CD4-positive, alpha-beta memory T cell (primary cell): Measurements from ENCODE around the gene ERFE. TPM values are rescaled to one million over a fixed set of nuclear protein-coding genes. Genes with fewer than 3 reads are reported as not detected.

Source experiments
- polyA plus RNA-seq, 2 donors: library from polyadenylated mRNA; unstranded; fragments of 300-500 nt; fragmentation: Illumina TruSeq; gene quantifications; one replicate each; pipeline ENCODE4 v1.2.3, GENCODE V29; 2021
- total RNA-seq, 2 experiments: library from RNA; stranded (reverse); gene quantifications; one replicate each; pipeline ENCODE4 v1.2.3, GENCODE V29; 2021

ERFE gene
- total and polyA plus RNA-seq, 4 experiments from 2014 or later, result not detected

Other genes starting within 250 kb of the ERFE start
- gene UBE2F, start 192.0 kb upstream of the ERFE start, total RNA-seq, result 10 to 100 TPM; 35.7 to 39.3 TPM
- 100 to 1,000 TPM in 1 of 2 donors, 10 to 100 TPM in 1; 82.4 to 116 TPM for gene UBE2F, start 192.0 kb upstream of the ERFE start, polyA plus RNA-seq
- gene SCLY, start 98.0 kb upstream of the ERFE start, total RNA-seq, result 10 to 100 TPM; 35.9 to 37.9 TPM
- 10 to 100 TPM; 17.7 to 18.9 TPM for gene SCLY, start 98.0 kb upstream of the ERFE start, polyA plus RNA-seq
- under 1 TPM; 0.28 to 0.41 TPM for gene ESPNL, start 58.6 kb upstream of the ERFE start, total RNA-seq
- not detected for gene ESPNL, start 58.6 kb upstream of the ERFE start, polyA plus RNA-seq
- gene KLHL30, start 20.3 kb upstream of the ERFE start, total RNA-seq, result not detected
- not detected for gene KLHL30, start 20.3 kb upstream of the ERFE start, polyA plus RNA-seq
- 10 to 100 TPM; 78.2 to 87.8 TPM for gene ILKAP, start 44.7 kb downstream of the ERFE start, total RNA-seq
- gene ILKAP, start 44.7 kb downstream of the ERFE start, polyA plus RNA-seq, result 10 to 100 TPM; 44.4 to 48.3 TPM
- 1 to 10 TPM in 1 of 2 experiments, under 1 TPM in 1; 0.67 to 2.1 TPM for gene HES6, start 81.1 kb downstream of the ERFE start, total RNA-seq
- 1 to 10 TPM in 1 of 2 donors, under 1 TPM in 1; 0.99 to 4.9 TPM for gene HES6, start 81.1 kb downstream of the ERFE start, polyA plus RNA-seq
- gene PER2, start 129.6 kb downstream of the ERFE start, total RNA-seq, result 10 to 100 TPM; 11.5 to 13.4 TPM
- 1 to 10 TPM in 1 of 2 donors, under 1 TPM in 1; 0.42 to 5.3 TPM for gene PER2, start 129.6 kb downstream of the ERFE start, polyA plus RNA-seq
- gene TRAF3IP1, start 161.5 kb downstream of the ERFE start, total RNA-seq, result 10 to 100 TPM in 1 of 2 experiments, 1 to 10 TPM in 1; 6.8 to 11.0 TPM
- gene TRAF3IP1, start 161.5 kb downstream of the ERFE start, polyA plus RNA-seq, result 1 to 10 TPM; 3.0 to 6.6 TPM